HepG2 (cell line): Measurements from ENCODE around the gene ATRAID. TPM values are rescaled to one million over a fixed set of nuclear protein-coding genes. Genes with fewer than 3 reads are reported as not detected.

Experiments used
- AGO2 ChIP-seq: fragments of 200-400 bp; formaldehyde crosslinking; optimal IDR thresholded peaks from 2 replicates; pipeline ENCODE3; 2017; ENCODE audit warnings: mild to moderate bottlenecking, low read depth, low read length, moderate library complexity
- AHR ChIP-seq: IDR thresholded peaks from 2 replicates; pipeline ENCODE4 v1.6.1; 2018; ENCODE audit warnings: missing genetic modification reagents, missing compliant biosample characterization
- BCL6 ChIP-seq: IDR thresholded peaks from 2 replicates; pipeline ENCODE4 v1.6.1; 2016; ENCODE audit warnings: missing genetic modification reagents, missing compliant biosample characterization
- CSRNP1 ChIP-seq: sonication (generic); formaldehyde crosslinking; IDR thresholded peaks from 2 replicates; pipeline ENCODE4 v1.8.1; 2023; ENCODE audit warnings: mild to moderate bottlenecking, missing genetic modification reagents
- EHMT2 ChIP-seq: fragments of 200-600 bp; sonication (generic); IDR thresholded peaks from 2 replicates; pipeline ENCODE4 v1.7.0; 2017; ENCODE audit warnings: antibody characterized with exemption, low read depth, low read length, borderline replicate concordance
- GPN1 ChIP-seq: sonication (generic); formaldehyde crosslinking; IDR thresholded peaks from 2 replicates; pipeline ENCODE4 v1.5.1; 2020; ENCODE audit warnings: missing genetic modification reagents, borderline replicate concordance
- ISX ChIP-seq: sonication (generic); formaldehyde crosslinking; conservative IDR thresholded peaks from 2 replicates; pipeline ENCODE4 v1.5.0; 2020; ENCODE audit warnings: missing genetic modification reagents
- JARID2 ChIP-seq: sonication (generic); formaldehyde crosslinking; IDR thresholded peaks from 2 replicates; pipeline ENCODE4 v1.8.1; 2023; ENCODE audit warnings: missing genetic modification reagents, inconsistent platforms; ENCODE audit not compliant: insufficient replicate concordance
- MEIS1 ChIP-seq: sonication (generic); formaldehyde crosslinking; IDR thresholded peaks from 2 replicates; pipeline ENCODE4 v1.9.0; 2021; ENCODE audit warnings: mild to moderate bottlenecking, missing genetic modification reagents, moderate library complexity, borderline replicate concordance
- POLR2AphosphoS2 ChIP-seq: IDR thresholded peaks from 2 replicates; pipeline ENCODE4 v1.6.1; 2011; ENCODE audit warnings: low read depth, low read length, improper control_type of control experiment
- PPARG ChIP-seq: conservative IDR thresholded peaks from 2 replicates; pipeline ENCODE4 v1.6.1; 2016; ENCODE audit warnings: missing biosample characterization, missing genetic modification reagents
- RBAK ChIP-seq: sonication (generic); formaldehyde crosslinking; IDR thresholded peaks from 2 replicates; pipeline ENCODE4 v1.5.1; 2020; ENCODE audit warnings: mild to moderate bottlenecking, missing genetic modification reagents
- SMARCE1 ChIP-seq: fragments of 450-650 bp; IDR thresholded peaks from 2 replicates; pipeline ENCODE4 v1.6.1; 2017; ENCODE audit warnings: borderline replicate concordance
- SP4 ChIP-seq: sonication (generic); formaldehyde crosslinking; IDR thresholded peaks from 2 replicates; pipeline ENCODE4 v1.8.1; 2023; ENCODE audit warnings: mild to moderate bottlenecking, missing genetic modification reagents
- TAF15 ChIP-seq: fragments of 200-400 bp; formaldehyde crosslinking; IDR thresholded peaks from one replicate; pipeline ENCODE4 v1.6.1; 2018; ENCODE audit warnings: mild to moderate bottlenecking, low read depth, low read length; ENCODE audit not compliant: poor library complexity, severe bottlenecking
- TFAP4 ChIP-seq: sonication (generic); IDR thresholded peaks from 2 replicates; pipeline ENCODE4 v1.6.1; 2016; ENCODE audit warnings: low read depth, borderline replicate concordance
- ZFX ChIP-seq: sonication (generic); formaldehyde crosslinking; IDR thresholded peaks from 2 replicates; pipeline ENCODE4 v1.4.0; 2020; ENCODE audit warnings: mild to moderate bottlenecking, low read depth, missing genetic modification reagents, moderate library complexity
- ZNF30 ChIP-seq: sonication (generic); formaldehyde crosslinking; IDR thresholded peaks from 2 replicates; pipeline ENCODE4 v1.5.0; 2020; ENCODE audit warnings: mild to moderate bottlenecking, missing genetic modification reagents
- ZNF44 ChIP-seq: sonication (generic); formaldehyde crosslinking; IDR thresholded peaks from 2 replicates; pipeline ENCODE4 v1.5.1; 2020; ENCODE audit warnings: mild to moderate bottlenecking, missing genetic modification reagents
- ZNF660 ChIP-seq: sonication (generic); formaldehyde crosslinking; IDR thresholded peaks from 2 replicates; pipeline ENCODE4 v1.5.1; 2020; ENCODE audit warnings: mild to moderate bottlenecking, low read depth, missing genetic modification reagents, borderline replicate concordance
- ZNF747 ChIP-seq: sonication (generic); formaldehyde crosslinking; IDR thresholded peaks from 2 replicates; pipeline ENCODE4 v1.8.1; 2023; ENCODE audit warnings: missing genetic modification reagents, mild to moderate bottlenecking, borderline replicate concordance
- ZNF770 ChIP-seq: sonication (generic); formaldehyde crosslinking; IDR thresholded peaks from 2 replicates; pipeline ENCODE4 v1.5.0; 2020; ENCODE audit warnings: mild to moderate bottlenecking, missing genetic modification reagents
- ZNF773 ChIP-seq: sonication (generic); formaldehyde crosslinking; IDR thresholded peaks from 2 replicates; pipeline ENCODE4 v1.4.0; 2020; ENCODE audit warnings: missing genetic modification reagents, borderline replicate concordance
- polyA plus RNA-seq, 8 experiments: library from polyadenylated mRNA; depleted of rRNA in 3 of 8; stranded (reverse) in 7 of 8; unstranded in 1 of 8; fragments of >200 nt; fragmentation: Illumina TruSeq in 4 of 8; extraction: Trizol in 4 of 8; gene quantifications; 2 replicates each; pipeline versions ENCODE4 v1.2.1 to v1.2.3, GENCODE V29; 2011 to 2016; ENCODE audit warnings: low read depth in 4 of 8, missing spikeins in 1 of 8, mixed read lengths in 1 of 8; ENCODE audit not compliant: insufficient read depth in 1 of 8
- total RNA-seq, 5 experiments: library from RNA; depleted of rRNA; stranded (reverse); fragments of >200 nt; fragmentation: Illumina TruSeq; extraction: Trizol; gene quantifications; 2 replicates each; pipeline ENCODE4 v1.2.3, GENCODE V29; 2016; ENCODE audit warnings: low read depth in 1 of 5
- TF ChIP-seq, protein P1 (sequence below): sonication (generic); formaldehyde crosslinking; IDR thresholded peaks from 2 replicates; pipeline ENCODE4 v1.9.0; 2022; ENCODE audit warnings: missing genetic modification reagents, mild to moderate bottlenecking, borderline replicate concordance

ATRAID gene
- total and polyA plus RNA-seq, 2 of the 13 experiments (the other 11 are each of a cell fraction or from before 2014, with no cell fraction given) = 207 to 382 TPM

DNA sequence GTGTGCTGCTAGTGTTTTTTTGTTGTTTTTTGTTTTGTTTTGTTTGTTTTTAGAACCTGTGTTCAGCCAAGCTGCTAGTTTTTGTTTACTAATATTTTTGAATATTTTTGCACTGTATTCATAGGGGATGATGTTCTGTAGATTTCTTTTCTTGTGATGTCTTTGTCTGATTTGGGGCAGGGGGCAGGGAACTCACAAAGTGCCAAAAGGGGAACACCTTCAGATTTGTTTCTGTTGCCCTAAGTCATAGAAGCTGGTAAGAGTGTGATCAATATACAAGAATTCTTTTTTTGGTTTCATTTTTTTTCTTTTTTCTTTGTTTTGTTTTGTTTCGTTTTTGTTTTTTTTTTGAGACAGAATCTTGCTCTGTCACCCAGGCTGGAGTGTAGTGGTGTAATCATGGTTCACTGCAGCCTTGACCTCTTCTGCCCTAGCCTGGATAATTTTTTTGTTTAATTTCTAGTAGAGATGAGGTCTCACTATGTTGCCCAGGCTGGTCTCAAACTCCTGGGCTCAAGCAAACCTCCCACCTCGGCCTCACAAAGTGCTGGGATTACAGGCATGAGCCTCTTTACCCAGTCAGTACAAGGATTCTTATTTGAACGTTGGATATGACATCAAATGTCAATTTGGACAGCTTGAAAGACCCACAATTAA is 32.4 kb upstream of the ATRAID start (continued):
- TF ChIP-seq SP4 (CRISPR knock-in tag) (no peak), ISX (CRISPR knock-in tag) (no peak), ZNF770 (CRISPR knock-in tag) (peak; percentile 44; the same call in 1 of the 2 replicates), ZNF44 (CRISPR knock-in tag) (no peak), ZNF773 (no peak), TAF15 (no peak), BCL6 (CRISPR knock-in tag) (no peak; the same call in 1 of the 2 replicates), TFAP4 (no peak), AHR (CRISPR knock-in tag) (no peak), RBAK (CRISPR knock-in tag) (no peak), POLR2AphosphoS2 (no peak), EHMT2 (no peak), PPARG (CRISPR knock-in tag) (0 out of 2 replicates have a peak, but pooled peaks have one; percentile 16), JARID2 (CRISPR knock-in tag) (no peak), ZNF660 (no peak), ZNF747 (CRISPR knock-in tag) (no peak), CSRNP1 (CRISPR knock-in tag) (no peak), AGO2 (no peak), ZFX (CRISPR knock-in tag) (no peak; the same call in 1 of the 2 replicates), GPN1 (CRISPR knock-in tag) (no peak), ZNF30 (CRISPR knock-in tag) (no peak), SMARCE1 (no peak), MEIS1 (CRISPR knock-in tag) (no peak)
- TF ChIP-seq, protein P1, sequence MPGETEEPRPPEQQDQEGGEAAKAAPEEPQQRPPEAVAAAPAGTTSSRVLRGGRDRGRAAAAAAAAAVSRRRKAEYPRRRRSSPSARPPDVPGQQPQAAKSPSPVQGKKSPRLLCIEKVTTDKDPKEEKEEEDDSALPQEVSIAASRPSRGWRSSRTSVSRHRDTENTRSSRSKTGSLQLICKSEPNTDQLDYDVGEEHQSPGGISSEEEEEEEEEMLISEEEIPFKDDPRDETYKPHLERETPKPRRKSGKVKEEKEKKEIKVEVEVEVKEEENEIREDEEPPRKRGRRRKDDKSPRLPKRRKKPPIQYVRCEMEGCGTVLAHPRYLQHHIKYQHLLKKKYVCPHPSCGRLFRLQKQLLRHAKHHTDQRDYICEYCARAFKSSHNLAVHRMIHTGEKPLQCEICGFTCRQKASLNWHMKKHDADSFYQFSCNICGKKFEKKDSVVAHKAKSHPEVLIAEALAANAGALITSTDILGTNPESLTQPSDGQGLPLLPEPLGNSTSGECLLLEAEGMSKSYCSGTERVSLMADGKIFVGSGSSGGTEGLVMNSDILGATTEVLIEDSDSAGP (CRISPR knock-in tag) = no peak
